Pancreas (tissue), 10 donors: ENCODE measurements around the gene CCDC106. TPM values are rescaled to one million over a fixed set of nuclear protein-coding genes. Genes with fewer than 3 reads are reported as not detected.

Experiments used
- ATAC-seq, 4 donors: fragments of 200-7000 bp; cut with Tn5 transposase; one replicate each; pipeline versions ENCODE4 v1.8.0 to v1.9.1; 2020; ENCODE audit warnings: mild to moderate bottlenecking in 4 of 4, moderate library complexity in 4 of 4
- DNase-seq, 6 donors: peaks; one replicate each; pipeline ENCODE4 v3.0.0-alpha.2; 2020
- FAIRE-seq: peaks from 2 replicates; lab custom pipeline; 2012; peaks lifted over from hg19 to GRCh38; lab: Jason Lieb, UNC
- H3K27ac ChIP-seq, 4 donors: fragments of 200-600 bp; sonication (generic); 1 replicate in 3 of 4; 2 replicates in 1 of 4; pipeline versions ENCODE4 v1.5.0 to v1.8.0; 2020
- H3K27me3 ChIP-seq, 4 donors: fragments of 200-600 bp; one replicate each; pipeline ENCODE4 v1.8.0; 2021
- H3K36me3 ChIP-seq, 3 donors: fragments of 200-600 bp; sonication (generic) in 1 of 3; one replicate each; pipeline versions ENCODE4 v1.5.0 to v1.8.0; 2020 to 2021
- H3K4me1 ChIP-seq, 3 donors: fragments of 200-600 bp; one replicate each; pipeline ENCODE4 v1.8.0; 2021
- H3K4me3 ChIP-seq, 4 donors: fragments of 200-600 bp; sonication (generic) in 2 of 4; one replicate each; pipeline versions ENCODE4 v1.5.0 to v1.8.0; 2020 to 2021
- H3K9me3 ChIP-seq, 4 donors: fragments of 200-600 bp; one replicate each; pipeline ENCODE4 v1.8.0; 2021
- WGBS, 2 donors: extraction: QIAGEN DNeasy Blood & Tissue Kit; methylation state at CpG; one replicate each; pipeline ENCODE4 v1.1.7; 2013; 5-methylcytosine and 5-hydroxymethylcytosine counted together
- intact Hi-C, 3 donors: fragments of 100-400 bp; cut with DNase I; formaldehyde crosslinking; loops; one replicate each; pipeline versions ENCODE4 v1.11.1 to v1.14.2; 2022
- polyA plus RNA-seq, 2 donors: library from polyadenylated mRNA; stranded (reverse); fragments of 200-250 nt; gene quantifications; one replicate each; pipeline ENCODE4 v1.2.3, GENCODE V29; 2013
- total RNA-seq, 6 donors: library from RNA; stranded (reverse); fragmentation: NEBNext Ultra II Directional in 4 of 6; extraction: Animal tissue kit (Norgen Biotek cat#: 25700) in 4 of 6; gene quantifications; one replicate each; pipeline versions ENCODE4 v1.2.1 to v1.2.4, GENCODE V29; 2021 to 2023
- TF ChIP-seq, protein P1 (sequence below), 4 donors: fragments of 200-600 bp; sonication (generic) in 3 of 4; IDR thresholded peaks; one replicate each; pipeline versions ENCODE4 v1.5.0 to v1.8.0; 2021; ENCODE audit warnings: antibody characterized with exemption in 4 of 4
- donor health status: healthy with polysubstance abuse.
- donor health status: DM: no; HTN: no; CAD: no; lungs with moderate emphysema.
- donor health status: DM: no; HTN: no; CAD: no.
- donor health status: control.
- donor health status: control.
- donor health status: Bipolar disorder and iron deficiency.
- donor health status: DM: yes; HTN: yes; CAD: no.
- donor health status: DM: no; HTN: no; CAD: no.
- donor health status: DM: no; HTN: no; CAD: no.
- donor health status: DM: yes; HTN: yes; CAD: no.

Gene CCDC106
- total RNA-seq (1 to 10 TPM; 3.2 to 6.2 (median 5.0) TPM), polyA plus RNA-seq (10 to 100 TPM; 20.7 to 22.8 TPM)

GRCh38 chr19:55647732-55648584 lies at the start of gene CCDC106:
TSS of gene CCDC106 (plus strand) at chr19:55648212. CDS start at chr19:55649047, 835 bp downstream.
- ATAC-seq (peak; percentile 70 to 73 (median 71)), DNase-seq (peak; percentile 63 to 88 (median 74)), FAIRE-seq (no peak)
- Histone ChIP-seq H3K9me3 (no peaks in the 10 kb centered on the region), H3K4me3 (peak within 1 kb of the TSS; percentile 81 to 93 (median 90)), H3K4me1 (peaks cover 3 to 12% (median 6%) of the 10 kb centered on the region in 3 donors), H3K36me3 (no peaks in the 10 kb centered on the region), H3K27ac (peak within 1 kb of the TSS; percentile 46 to 68 (median 62)), H3K27me3 (no peaks in the 10 kb centered on the region)
- intact Hi-C loops = no loop called here
- TF ChIP-seq, protein P1, sequence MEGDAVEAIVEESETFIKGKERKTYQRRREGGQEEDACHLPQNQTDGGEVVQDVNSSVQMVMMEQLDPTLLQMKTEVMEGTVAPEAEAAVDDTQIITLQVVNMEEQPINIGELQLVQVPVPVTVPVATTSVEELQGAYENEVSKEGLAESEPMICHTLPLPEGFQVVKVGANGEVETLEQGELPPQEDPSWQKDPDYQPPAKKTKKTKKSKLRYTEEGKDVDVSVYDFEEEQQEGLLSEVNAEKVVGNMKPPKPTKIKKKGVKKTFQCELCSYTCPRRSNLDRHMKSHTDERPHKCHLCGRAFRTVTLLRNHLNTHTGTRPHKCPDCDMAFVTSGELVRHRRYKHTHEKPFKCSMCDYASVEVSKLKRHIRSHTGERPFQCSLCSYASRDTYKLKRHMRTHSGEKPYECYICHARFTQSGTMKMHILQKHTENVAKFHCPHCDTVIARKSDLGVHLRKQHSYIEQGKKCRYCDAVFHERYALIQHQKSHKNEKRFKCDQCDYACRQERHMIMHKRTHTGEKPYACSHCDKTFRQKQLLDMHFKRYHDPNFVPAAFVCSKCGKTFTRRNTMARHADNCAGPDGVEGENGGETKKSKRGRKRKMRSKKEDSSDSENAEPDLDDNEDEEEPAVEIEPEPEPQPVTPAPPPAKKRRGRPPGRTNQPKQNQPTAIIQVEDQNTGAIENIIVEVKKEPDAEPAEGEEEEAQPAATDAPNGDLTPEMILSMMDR (IDR thresholded peaks at IDR 0.05) = no peak
- WGBS, 2 donors = 1% methylated on average over 63 to 87 of the region's 87 CpGs

DNA sequence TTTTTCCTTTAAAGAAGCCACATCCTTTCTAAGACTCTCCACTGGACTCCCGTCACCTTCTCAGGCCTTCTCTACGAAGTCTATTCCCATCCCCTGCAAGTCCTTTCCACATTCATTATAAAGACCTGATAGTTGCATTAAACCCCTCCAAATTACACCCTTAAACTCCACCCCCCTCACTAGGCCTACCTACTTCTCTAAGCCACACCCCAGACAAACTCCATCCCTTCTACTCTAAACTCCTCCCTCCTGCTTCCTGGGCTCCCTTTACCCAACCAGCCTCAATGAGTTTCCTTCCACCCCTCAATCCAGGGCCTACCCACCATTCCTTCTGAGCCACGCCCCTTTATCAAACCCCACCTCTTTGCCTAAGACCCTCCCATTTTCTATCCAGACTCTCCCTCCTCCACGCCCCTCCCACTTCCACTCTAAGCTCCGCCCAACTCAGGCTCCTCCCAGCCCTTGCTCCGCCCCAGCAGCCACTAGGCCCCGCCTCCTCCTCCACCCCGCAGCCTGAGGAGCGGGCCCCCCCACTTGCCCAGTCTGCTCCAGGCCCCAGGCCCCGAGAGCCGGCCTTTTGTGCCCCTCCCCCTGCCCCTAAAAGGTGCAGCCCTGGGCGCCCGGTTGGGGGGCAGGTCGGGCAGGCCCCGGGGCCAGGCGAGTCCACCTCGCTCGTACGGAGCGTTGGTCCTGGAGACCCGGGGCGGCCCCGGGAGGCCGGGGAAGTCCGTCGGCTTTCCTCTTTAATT lies 49.1 kb upstream of the CCDC106 start:
- Histone ChIP-seq H3K9me3 (no peaks in the 10 kb centered on the region), H3K27ac (peak overlapping the region; percentile 83 to 98 (median 97)), H3K4me3 (peak overlapping the region; percentile 62 to 86 (median 78)), H3K4me1 (peaks cover 0 to 5% (median 0%) of the 10 kb centered on the region in 3 donors), H3K36me3 (peaks cover 0 to 15% (median 3%) of the 10 kb centered on the region in 3 donors), H3K27me3 (no peaks in the 10 kb centered on the region)
- 7% methylated on average over 25 to 26 of the region's 26 CpGs for WGBS, 2 donors
- ATAC-seq = peak; percentile 64 to 86 (median 79)
- TF ChIP-seq, protein P1 (IDR thresholded peaks at IDR 0.05) = no peak
- peak; percentile 84 for FAIRE-seq
- DNase-seq = peak; percentile 81 to 97 (median 92)
- intact Hi-C loops = no loop called here

DNA sequence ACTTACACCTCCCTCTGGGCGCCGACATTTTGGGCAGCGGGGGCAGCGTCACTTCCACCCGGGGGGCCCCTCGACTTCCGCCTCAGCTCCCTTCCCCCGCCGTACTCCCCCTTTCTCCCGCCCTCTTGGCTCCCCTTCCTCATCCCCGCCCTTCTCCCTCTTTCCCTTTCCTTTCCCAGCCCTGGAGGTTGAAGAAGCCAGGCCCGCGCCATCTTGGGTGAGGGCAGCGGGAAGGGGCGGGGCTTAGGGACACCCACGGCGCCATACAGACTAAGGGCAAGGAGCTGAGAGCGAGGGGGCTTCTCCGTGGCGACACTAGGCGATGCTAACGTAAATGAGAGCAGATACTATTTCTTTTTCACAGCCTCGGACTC lies 48.6 kb upstream of the CCDC106 start, which contains the start of gene FIZ1:
Gene FIZ1 (minus strand): TSS at position 50 of the 374 bp plus-strand sequence. CDS start 1,652 bp downstream, outside the sequence.
- ATAC-seq (peak; percentile 85 to 94 (median 87)), DNase-seq (peak; percentile 94 to 99 (median 98)), FAIRE-seq (peak; percentile 87)
- peaks cover 0 to 10% (median 0%) of the 10 kb centered on the region in 3 donors for H3K4me1 ChIP-seq
- no peaks in the 10 kb centered on the region for H3K27me3 ChIP-seq
- peak within 1 kb of the TSS; percentile 83 to 98 (median 97) for H3K27ac ChIP-seq
- H3K4me3 ChIP-seq = peak within 1 kb of the TSS; percentile 62 to 86 (median 78)
- peaks cover 0 to 15% (median 3%) of the 10 kb centered on the region in 3 donors for H3K36me3 ChIP-seq
- no peaks in the 10 kb centered on the region for H3K9me3 ChIP-seq
- 0% methylated on average over 21 to 23 of the region's 23 CpGs for WGBS, 2 donors
- TF ChIP-seq, protein P1 (IDR thresholded peaks at IDR 0.05) = no peak
- intact Hi-C loops = no loop called here

- intact Hi-C loops = no loop called here
- FAIRE-seq = no peak
- TF ChIP-seq, protein P1 (IDR thresholded peaks at IDR 0.05) = no peak
- Histone ChIP-seq H3K36me3 (peaks cover 0 to 15% (median 3%) of the 10 kb centered on the region in 3 donors), H3K9me3 (no peaks in the 10 kb centered on the region), H3K27me3 (no peaks in the 10 kb centered on the region), H3K4me3 (peak within 1 kb of the TSS; percentile 62 to 86 (median 78)), H3K27ac (peak within 1 kb of the TSS; percentile 83 to 98 (median 97)), H3K4me1 (peaks cover 0 to 13% (median 0%) of the 10 kb centered on the region in 3 donors)
- WGBS, 2 donors = 0 to 1% methylated on average over 48 to 93 of the region's 97 CpGs
- DNase-seq = peak; percentile 85 to 94 (median 88)
- ATAC-seq = peak; percentile 66 to 75 (median 70)
Measured at GRCh38 chr19:55599842-55600661, 48.0 kb upstream of the CCDC106 start, which contains the start of gene ZNF524. TSS of gene ZNF524 (plus strand) at chr19:55600288. CDS start at chr19:55602113, 1,825 bp downstream.
